ENCODE data around the gene CDH16.

DNA sequence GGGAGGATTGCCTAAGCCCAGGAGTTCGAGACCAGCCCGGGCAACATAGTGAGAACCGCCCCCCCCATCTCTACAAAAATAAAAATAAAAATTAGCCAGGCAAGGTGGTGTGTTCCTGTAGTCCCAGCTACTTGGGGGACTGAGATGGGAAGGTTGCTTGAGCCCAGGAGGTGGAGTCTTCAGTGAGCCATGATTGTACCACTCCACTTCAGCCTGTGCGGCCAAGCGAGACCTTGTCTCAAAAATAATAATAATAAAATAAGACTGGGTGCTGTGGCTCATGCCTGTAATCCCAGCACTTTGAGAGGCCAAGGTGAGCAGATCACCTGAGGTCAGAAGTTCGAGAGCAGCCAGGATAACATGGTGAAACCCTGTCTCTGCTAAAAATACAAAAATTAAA, 26.9 kb downstream of the CDH16 start:
- no peak for TF ChIP-seq POLR2A (IDR thresholded peaks at IDR 0.05; ENCODE audit: low read depth, low read length)
- no peak for TF ChIP-seq SPI1 (IDR thresholded peaks at IDR 0.05; ENCODE audit: low read depth, low read length)
- no peak for TF ChIP-seq POLR2AphosphoS5 (IDR thresholded peaks at IDR 0.05; ENCODE audit: low read depth, low read length)
- no peak for TF ChIP-seq TAF1 (IDR thresholded peaks at IDR 0.05; ENCODE audit: low read depth, low read length)
- TF ChIP-seq POU2F2 (IDR thresholded peaks at IDR 0.05; ENCODE audit: low read depth, low read length), result no peak
- TF ChIP-seq PAX5 (IDR thresholded peaks at IDR 0.05; ENCODE audit: insufficient read depth, low read length, severe bottlenecking), result peak; percentile 66

Data from GM12891 (cell line).